ENCODE results near the gene OBSCN.

OBSCN gene

GRCh38 chr1:228379666-228380065 lies 171.8 kb downstream of the OBSCN start:
- DNase-seq (ENCODE audit: low read depth in 2 of 2) = no peak

- DNase-seq (ENCODE audit: low read depth in 2 of 2) = no peak
Observed at GRCh38 chr1:228381356-228381755, 173.5 kb downstream of the OBSCN start.

- no peak for DNase-seq (ENCODE audit: low read depth in 2 of 2)
Observed at GRCh38 chr1:228383773-228384172, 175.9 kb downstream of the OBSCN start.

GRCh38 chr1:228385232-228385631 lies 177.4 kb downstream of the OBSCN start:
- DNase-seq (ENCODE audit: low read depth in 2 of 2) = no peak

- DNase-seq (ENCODE audit: low read depth in 2 of 2) = no peak
Observed at GRCh38 chr1:228387321-228387720, 179.5 kb downstream of the OBSCN start.

- DNase-seq (ENCODE audit: low read depth in 2 of 2) = no peak
Observed at GRCh38 chr1:228390649-228391048, 182.8 kb downstream of the OBSCN start.

- no peak for DNase-seq (ENCODE audit: low read depth in 2 of 2)
Observed at GRCh38 chr1:228391411-228392020, 183.7 kb downstream of the OBSCN start.

- no peak for DNase-seq (ENCODE audit: low read depth in 2 of 2)
Observed at GRCh38 chr1:228392111-228392936, 184.5 kb downstream of the OBSCN start.

GRCh38 chr1:228393268-228393701 lies 185.4 kb downstream of the OBSCN start:
- DNase-seq (ENCODE audit: low read depth in 2 of 2) = no peak

- DNase-seq (ENCODE audit: low read depth in 2 of 2) = no peak
Observed at GRCh38 chr1:228393811-228394570, 186.1 kb downstream of the OBSCN start.

- DNase-seq (ENCODE audit: low read depth in 2 of 2) = no peak
Observed at GRCh38 chr1:228394571-228395394, 186.9 kb downstream of the OBSCN start.

- no peak for DNase-seq (ENCODE audit: low read depth in 2 of 2)
Observed at GRCh38 chr1:228396770-228397662, 189.2 kb downstream of the OBSCN start.

GRCh38 chr1:228397966-228398365 lies 190.1 kb downstream of the OBSCN start:
- no peak for DNase-seq (ENCODE audit: low read depth in 2 of 2)

GRCh38 chr1:228398741-228399461 lies 191.1 kb downstream of the OBSCN start:
- DNase-seq (ENCODE audit: low read depth in 2 of 2) = no peak

- DNase-seq (ENCODE audit: low read depth in 2 of 2) = no peak
Observed at GRCh38 chr1:228399531-228400236, 191.8 kb downstream of the OBSCN start.

GRCh38 chr1:228400237-228400651 lies 192.4 kb downstream of the OBSCN start:
- DNase-seq (ENCODE audit: low read depth in 2 of 2) = no peak

- no peak for DNase-seq (ENCODE audit: low read depth in 2 of 2)
Observed at GRCh38 chr1:228400692-228401454, 193.0 kb downstream of the OBSCN start.

All from stimulated activated CD8-positive, alpha-beta memory T cell treated with anti-CD3 and anti-CD28 coated beads, Interleukin-2, amount 100 ng/mL, for 1 hour (primary cell).